HG02623 (cell line): ENCODE measurements around the gene LCN12.
"Not testable (repeated sequence)": the region's sequence is repeated elsewhere in the genome, so short reads cannot be mapped to it uniquely, and the experiment has no call there.

Experiments
- ATAC-seq: cut with Tn5 transposase; IDR thresholded peaks from one replicate; pipeline ENCODE4 v1.9.1; 2021; ENCODE audit warnings: moderate library complexity; ENCODE audit not compliant: unreplicated experiment

LCN12 gene

GRCh38 chr9:136985027-136985602, 33.0 kb downstream of the LCN12 start:
- no peak for ATAC-seq

- ATAC-seq = no peak
These were observed 33.8 kb downstream of the LCN12 start for GRCh38 chr9:136985853-136986252.

- ATAC-seq = no peak
These were observed 36.8 kb downstream of the LCN12 start for GRCh38 chr9:136988872-136989271.

GRCh38 chr9:136990242-136990911, 38.3 kb downstream of the LCN12 start:
- ATAC-seq = no peak

GRCh38 chr9:136991993-136992818, 40.1 kb downstream of the LCN12 start, which contains the start of gene PAXX:
Gene PAXX (plus strand): TSS chr9:136992422. CDS start chr9:136992444, 22 bp downstream.
- peak; percentile 67 for ATAC-seq

- no peak for ATAC-seq
These were observed 40.8 kb downstream of the LCN12 start for GRCh38 chr9:136992819-136993369.

- no peak for ATAC-seq
These were observed 42.3 kb downstream of the LCN12 start for GRCh38 chr9:136994180-136994887.

GRCh38 chr9:136994888-136995230, 42.8 kb downstream of the LCN12 start:
- ATAC-seq = no peak

- no peak for ATAC-seq
These were observed 43.3 kb downstream of the LCN12 start for GRCh38 chr9:136995362-136995761.

GRCh38 chr9:136995772-136996311, 43.8 kb downstream of the LCN12 start:
- no peak for ATAC-seq

- ATAC-seq = no peak
These were observed 44.6 kb downstream of the LCN12 start, which contains the start of gene CLIC3 for GRCh38 chr9:136996361-136997292. Gene CLIC3 (minus strand): TSS chr9:136996568. CDS start chr9:136996543, 25 bp downstream.

- ATAC-seq = no peak
These were observed 45.3 kb downstream of the LCN12 start for GRCh38 chr9:136997371-136997770.

- ATAC-seq = no peak
These were observed 45.8 kb downstream of the LCN12 start for GRCh38 chr9:136997830-136998234.

- ATAC-seq = no peak
These were observed 48.3 kb downstream of the LCN12 start for GRCh38 chr9:137000177-137000930.

- no peak for ATAC-seq
These were observed 50.0 kb downstream of the LCN12 start for GRCh38 chr9:137001857-137002645.

GRCh38 chr9:137002646-137003041, 50.6 kb downstream of the LCN12 start:
- ATAC-seq = no peak

- not testable (repeated sequence) for ATAC-seq
These were observed 52.2 kb downstream of the LCN12 start for GRCh38 chr9:137004285-137004684.
